ENCODE results near the gene ZNF655.

DNA sequence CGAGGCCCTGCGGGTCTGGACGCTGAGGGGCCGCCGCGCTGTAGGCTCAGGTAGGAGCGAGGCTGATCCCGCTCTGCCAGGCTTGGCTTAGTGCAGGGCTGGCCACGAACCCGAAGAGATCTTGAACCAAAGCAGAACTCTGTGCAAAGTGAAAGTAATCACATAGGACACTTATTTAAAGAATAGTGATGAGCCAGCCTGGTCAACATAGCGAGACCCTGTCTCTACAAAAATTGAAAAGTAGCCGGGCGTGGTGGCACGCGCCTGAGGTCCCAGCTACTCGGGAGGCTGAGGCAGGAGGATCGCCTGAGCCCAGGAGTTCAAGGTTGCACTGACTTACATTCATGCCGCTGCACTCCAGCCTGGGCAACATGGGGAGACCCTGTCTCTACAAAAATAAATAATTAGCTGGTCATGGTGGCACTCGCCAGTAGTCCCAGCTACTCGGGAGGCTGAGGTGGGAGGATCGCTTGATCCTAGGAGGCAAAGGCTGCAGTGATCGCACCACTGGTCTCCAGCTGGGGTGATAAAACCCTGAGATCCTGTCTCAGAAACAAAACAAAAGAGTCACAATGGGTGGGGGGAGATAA, 58.8 kb downstream of the ZNF655 start:
- no peak for TF ChIP-seq TEAD4 (IDR thresholded peaks at IDR 0.05)
- TF ChIP-seq YY1 (IDR thresholded peaks at IDR 0.05; ENCODE audit: low read depth): no peak
- TF ChIP-seq USF1 (IDR thresholded peaks at IDR 0.05): no peak
- no peak for TF ChIP-seq TCF12 (IDR thresholded peaks at IDR 0.05; ENCODE audit: low read depth)
- TF ChIP-seq EP300 (IDR thresholded peaks at IDR 0.05; ENCODE audit: borderline replicate concordance): no peak
- TF ChIP-seq FOXM1 (IDR thresholded peaks at IDR 0.05; ENCODE audit: borderline replicate concordance, low read depth): no peak
- no peak for TF ChIP-seq CREB1 (IDR thresholded peaks at IDR 0.05; ENCODE audit: low read depth)
- no peak for TF ChIP-seq TAF1 (IDR thresholded peaks at IDR 0.05; ENCODE audit: low read depth)
- TF ChIP-seq NFIC (IDR thresholded peaks at IDR 0.05): no peak
- TF ChIP-seq, protein P1, sequence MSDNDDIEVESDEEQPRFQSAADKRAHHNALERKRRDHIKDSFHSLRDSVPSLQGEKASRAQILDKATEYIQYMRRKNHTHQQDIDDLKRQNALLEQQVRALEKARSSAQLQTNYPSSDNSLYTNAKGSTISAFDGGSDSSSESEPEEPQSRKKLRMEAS (IDR thresholded peaks at IDR 0.05): no peak
